K562 (cell line): ENCODE data around the gene CEND1. TPM values are rescaled to one million over a fixed set of nuclear protein-coding genes. Genes with fewer than 3 reads are reported as not detected.

Experiments
- DIDO1 ChIP-seq: fragments of 450-650 bp; IDR thresholded peaks from 2 replicates; pipeline ENCODE4 v1.6.1; 2016; ENCODE audit warnings: low read depth, missing biosample characterization, missing genetic modification characterization
- ELF1 ChIP-seq: fragments of 200-800 bp; sonication (Bioruptor generic); IDR thresholded peaks from 2 replicates; pipeline ENCODE4 v1.6.1; 2016; ENCODE audit warnings: missing genetic modification characterization, missing compliant biosample characterization
- ERF ChIP-seq: fragments of 450-650 bp; formaldehyde crosslinking; IDR thresholded peaks from 2 replicates; pipeline ENCODE4 v1.4.0; 2020; ENCODE audit warnings: mild to moderate bottlenecking, mixed read lengths
- EZH2 ChIP-seq: IDR thresholded peaks from 2 replicates; pipeline ENCODE4 v1.6.1; 2012; ENCODE audit warnings: low read depth, mild to moderate bottlenecking, inconsistent platforms, low read length, borderline replicate concordance
- FOXK1 ChIP-seq: sonication (generic); formaldehyde crosslinking; IDR thresholded peaks from 2 replicates; pipeline ENCODE4 v1.8.0; 2022; ENCODE audit warnings: missing genetic modification reagents, mild to moderate bottlenecking, borderline replicate concordance
- MCM2 ChIP-seq: fragments of 450-650 bp; IDR thresholded peaks from 2 replicates; pipeline ENCODE4 v1.6.1; 2017; ENCODE audit warnings: low read depth, mild to moderate bottlenecking
- SIN3A ChIP-seq, 2 experiments: fragments of 150-350 bp in 1 of 2; IDR thresholded peaks; 2 replicates each; pipeline ENCODE4 v1.6.1; 2011 to 2016; ENCODE audit warnings: borderline replicate concordance in 2 of 2, low read depth in 2 of 2, low read length in 2 of 2, mild to moderate bottlenecking in 2 of 2, moderate library complexity in 2 of 2; ENCODE audit not compliant: control insufficient read depth in 1 of 2
- SIRT6 ChIP-seq: IDR thresholded peaks from one replicate; pipeline ENCODE4 v1.6.1; 2012; ENCODE audit warnings: low read depth, mild to moderate bottlenecking, control low read depth, inconsistent platforms, low read length, moderate library complexity
- SUPT5H ChIP-seq: fragments of 450-650 bp; IDR thresholded peaks from 2 replicates; pipeline ENCODE4 v1.6.1; 2016
- ZNF217 ChIP-seq: sonication (generic); formaldehyde crosslinking; IDR thresholded peaks from 2 replicates; pipeline ENCODE4 v1.8.0; 2022; ENCODE audit warnings: mild to moderate bottlenecking, missing genetic modification reagents
- ZNF589 ChIP-seq: fragments of 200-800 bp; sonication (Bioruptor generic); IDR thresholded peaks from 2 replicates; pipeline ENCODE4 v1.6.1; 2016; ENCODE audit warnings: low read depth, missing genetic modification characterization, missing compliant biosample characterization
- polyA plus RNA-seq, 8 experiments: library from polyadenylated mRNA; depleted of rRNA in 4 of 8; stranded (reverse) in 5 of 8; unstranded in 3 of 8; fragments of >200 nt; fragmentation: Nextera tagmentation in 2 of 8; fragmentation: Illumina TruSeq in 1 of 8; extraction: Ambion mirVana in 2 of 8; extraction: Trizol in 1 of 8; gene quantifications; 2 replicates each; pipeline versions ENCODE4 v1.2.1 to v1.2.3, GENCODE V29; 2011 to 2014; ENCODE audit warnings: inconsistent platforms in 1 of 8, missing spikeins in 1 of 8
- total RNA-seq, 7 experiments: library from RNA; depleted of rRNA in 6 of 7; stranded (reverse); fragments of >200 nt in 6 of 7; fragmentation: Illumina TruSeq in 2 of 7; extraction: Trizol in 2 of 7; gene quantifications; 2 replicates each; pipeline versions ENCODE4 v1.2.1 to v1.2.3, GENCODE V29; 2011 to 2021; ENCODE audit warnings: low replicate concordance in 1 of 7
- TF ChIP-seq, protein P1 (sequence below): fragments of 450-650 bp; IDR thresholded peaks from 2 replicates; pipeline ENCODE4 v1.7.0; 2016; ENCODE audit warnings: borderline replicate concordance
- TF ChIP-seq, protein P2 (sequence below): fragments of 450-650 bp; IDR thresholded peaks from 2 replicates; pipeline ENCODE4 v1.6.1; 2016; ENCODE audit warnings: low read depth, mild to moderate bottlenecking, moderate library complexity
- TF ChIP-seq, protein P3 (sequence below): fragments of 200-600 bp; sonication (generic); IDR thresholded peaks from one replicate; pipeline ENCODE4 v1.6.1; 2012; ENCODE audit warnings: mild to moderate bottlenecking, low read depth, low read length, inconsistent platforms

CEND1 gene
- total and polyA plus RNA-seq, 9 of the 15 experiments (the other 6 are each of a cell fraction or from before 2014, with no cell fraction given), result 0.13 to 0.18 (median 0.16) TPM; not detected in 6

DNA sequence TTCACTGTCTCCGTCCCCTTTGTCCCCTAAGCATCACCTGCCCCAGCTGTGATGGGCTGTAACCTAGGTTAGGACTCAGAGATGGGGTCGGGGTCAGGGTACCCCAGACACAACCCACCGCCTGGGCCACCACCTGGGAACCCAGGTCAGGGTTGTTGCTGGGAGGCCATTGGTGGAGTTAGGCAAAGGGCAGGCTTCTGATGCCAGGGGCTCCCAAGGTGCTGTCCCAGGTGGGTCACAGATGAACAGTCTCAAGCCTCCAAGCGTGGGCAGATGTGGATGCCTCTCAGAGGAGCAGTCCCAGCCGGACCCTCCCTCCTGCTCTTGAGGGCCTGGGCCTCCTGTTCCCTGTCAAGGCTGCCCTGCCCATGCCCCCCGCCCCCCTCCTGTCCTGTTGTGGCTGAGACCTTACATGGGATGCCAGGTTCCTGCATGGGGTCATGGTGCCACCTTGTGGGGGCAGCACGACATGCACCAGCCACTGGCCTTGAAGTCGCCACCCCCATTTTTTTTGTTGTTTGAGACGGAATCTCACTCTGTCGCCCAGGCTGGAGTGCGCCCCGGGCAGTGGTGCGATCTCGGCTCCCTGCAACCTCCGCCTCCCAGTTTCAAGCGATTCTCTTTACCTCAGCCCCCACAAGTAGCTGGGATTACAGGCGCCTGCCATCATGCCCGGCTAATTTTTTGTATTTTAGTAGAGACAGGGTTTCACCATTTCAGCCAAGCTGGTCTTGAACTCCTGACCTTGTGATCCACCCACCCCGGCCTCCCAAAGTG, 24.7 kb downstream of the CEND1 start (continued):
- TF ChIP-seq ERF (CRISPR knock-in tag), result peak; percentile 82
- TF ChIP-seq, protein P1, sequence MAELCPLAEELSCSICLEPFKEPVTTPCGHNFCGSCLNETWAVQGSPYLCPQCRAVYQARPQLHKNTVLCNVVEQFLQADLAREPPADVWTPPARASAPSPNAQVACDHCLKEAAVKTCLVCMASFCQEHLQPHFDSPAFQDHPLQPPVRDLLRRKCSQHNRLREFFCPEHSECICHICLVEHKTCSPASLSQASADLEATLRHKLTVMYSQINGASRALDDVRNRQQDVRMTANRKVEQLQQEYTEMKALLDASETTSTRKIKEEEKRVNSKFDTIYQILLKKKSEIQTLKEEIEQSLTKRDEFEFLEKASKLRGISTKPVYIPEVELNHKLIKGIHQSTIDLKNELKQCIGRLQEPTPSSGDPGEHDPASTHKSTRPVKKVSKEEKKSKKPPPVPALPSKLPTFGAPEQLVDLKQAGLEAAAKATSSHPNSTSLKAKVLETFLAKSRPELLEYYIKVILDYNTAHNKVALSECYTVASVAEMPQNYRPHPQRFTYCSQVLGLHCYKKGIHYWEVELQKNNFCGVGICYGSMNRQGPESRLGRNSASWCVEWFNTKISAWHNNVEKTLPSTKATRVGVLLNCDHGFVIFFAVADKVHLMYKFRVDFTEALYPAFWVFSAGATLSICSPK, result no peak
- TF ChIP-seq ZNF217 (CRISPR knock-in tag), result no peak
- TF ChIP-seq DIDO1 (tag), result no peak
- TF ChIP-seq ELF1 (tag), result no peak
- TF ChIP-seq, protein P2, sequence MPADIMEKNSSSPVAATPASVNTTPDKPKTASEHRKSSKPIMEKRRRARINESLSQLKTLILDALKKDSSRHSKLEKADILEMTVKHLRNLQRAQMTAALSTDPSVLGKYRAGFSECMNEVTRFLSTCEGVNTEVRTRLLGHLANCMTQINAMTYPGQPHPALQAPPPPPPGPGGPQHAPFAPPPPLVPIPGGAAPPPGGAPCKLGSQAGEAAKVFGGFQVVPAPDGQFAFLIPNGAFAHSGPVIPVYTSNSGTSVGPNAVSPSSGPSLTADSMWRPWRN, result no peak
- no peak for TF ChIP-seq EZH2
- no peak for TF ChIP-seq MCM2
- TF ChIP-seq SIN3A (IDR thresholded peaks at IDR 0.05; ENCODE audit: borderline replicate concordance in 2 of 2, control insufficient read depth in 1 of 2, low read depth in 2 of 2, low read length in 2 of 2), result no peak
- TF ChIP-seq ZNF589 (CRISPR knock-in tag), result no peak
- peak; percentile 90 for TF ChIP-seq SIRT6
- no peak for TF ChIP-seq FOXK1 (CRISPR knock-in tag)
- TF ChIP-seq SUPT5H, result peak; percentile 87
- TF ChIP-seq, protein P3, sequence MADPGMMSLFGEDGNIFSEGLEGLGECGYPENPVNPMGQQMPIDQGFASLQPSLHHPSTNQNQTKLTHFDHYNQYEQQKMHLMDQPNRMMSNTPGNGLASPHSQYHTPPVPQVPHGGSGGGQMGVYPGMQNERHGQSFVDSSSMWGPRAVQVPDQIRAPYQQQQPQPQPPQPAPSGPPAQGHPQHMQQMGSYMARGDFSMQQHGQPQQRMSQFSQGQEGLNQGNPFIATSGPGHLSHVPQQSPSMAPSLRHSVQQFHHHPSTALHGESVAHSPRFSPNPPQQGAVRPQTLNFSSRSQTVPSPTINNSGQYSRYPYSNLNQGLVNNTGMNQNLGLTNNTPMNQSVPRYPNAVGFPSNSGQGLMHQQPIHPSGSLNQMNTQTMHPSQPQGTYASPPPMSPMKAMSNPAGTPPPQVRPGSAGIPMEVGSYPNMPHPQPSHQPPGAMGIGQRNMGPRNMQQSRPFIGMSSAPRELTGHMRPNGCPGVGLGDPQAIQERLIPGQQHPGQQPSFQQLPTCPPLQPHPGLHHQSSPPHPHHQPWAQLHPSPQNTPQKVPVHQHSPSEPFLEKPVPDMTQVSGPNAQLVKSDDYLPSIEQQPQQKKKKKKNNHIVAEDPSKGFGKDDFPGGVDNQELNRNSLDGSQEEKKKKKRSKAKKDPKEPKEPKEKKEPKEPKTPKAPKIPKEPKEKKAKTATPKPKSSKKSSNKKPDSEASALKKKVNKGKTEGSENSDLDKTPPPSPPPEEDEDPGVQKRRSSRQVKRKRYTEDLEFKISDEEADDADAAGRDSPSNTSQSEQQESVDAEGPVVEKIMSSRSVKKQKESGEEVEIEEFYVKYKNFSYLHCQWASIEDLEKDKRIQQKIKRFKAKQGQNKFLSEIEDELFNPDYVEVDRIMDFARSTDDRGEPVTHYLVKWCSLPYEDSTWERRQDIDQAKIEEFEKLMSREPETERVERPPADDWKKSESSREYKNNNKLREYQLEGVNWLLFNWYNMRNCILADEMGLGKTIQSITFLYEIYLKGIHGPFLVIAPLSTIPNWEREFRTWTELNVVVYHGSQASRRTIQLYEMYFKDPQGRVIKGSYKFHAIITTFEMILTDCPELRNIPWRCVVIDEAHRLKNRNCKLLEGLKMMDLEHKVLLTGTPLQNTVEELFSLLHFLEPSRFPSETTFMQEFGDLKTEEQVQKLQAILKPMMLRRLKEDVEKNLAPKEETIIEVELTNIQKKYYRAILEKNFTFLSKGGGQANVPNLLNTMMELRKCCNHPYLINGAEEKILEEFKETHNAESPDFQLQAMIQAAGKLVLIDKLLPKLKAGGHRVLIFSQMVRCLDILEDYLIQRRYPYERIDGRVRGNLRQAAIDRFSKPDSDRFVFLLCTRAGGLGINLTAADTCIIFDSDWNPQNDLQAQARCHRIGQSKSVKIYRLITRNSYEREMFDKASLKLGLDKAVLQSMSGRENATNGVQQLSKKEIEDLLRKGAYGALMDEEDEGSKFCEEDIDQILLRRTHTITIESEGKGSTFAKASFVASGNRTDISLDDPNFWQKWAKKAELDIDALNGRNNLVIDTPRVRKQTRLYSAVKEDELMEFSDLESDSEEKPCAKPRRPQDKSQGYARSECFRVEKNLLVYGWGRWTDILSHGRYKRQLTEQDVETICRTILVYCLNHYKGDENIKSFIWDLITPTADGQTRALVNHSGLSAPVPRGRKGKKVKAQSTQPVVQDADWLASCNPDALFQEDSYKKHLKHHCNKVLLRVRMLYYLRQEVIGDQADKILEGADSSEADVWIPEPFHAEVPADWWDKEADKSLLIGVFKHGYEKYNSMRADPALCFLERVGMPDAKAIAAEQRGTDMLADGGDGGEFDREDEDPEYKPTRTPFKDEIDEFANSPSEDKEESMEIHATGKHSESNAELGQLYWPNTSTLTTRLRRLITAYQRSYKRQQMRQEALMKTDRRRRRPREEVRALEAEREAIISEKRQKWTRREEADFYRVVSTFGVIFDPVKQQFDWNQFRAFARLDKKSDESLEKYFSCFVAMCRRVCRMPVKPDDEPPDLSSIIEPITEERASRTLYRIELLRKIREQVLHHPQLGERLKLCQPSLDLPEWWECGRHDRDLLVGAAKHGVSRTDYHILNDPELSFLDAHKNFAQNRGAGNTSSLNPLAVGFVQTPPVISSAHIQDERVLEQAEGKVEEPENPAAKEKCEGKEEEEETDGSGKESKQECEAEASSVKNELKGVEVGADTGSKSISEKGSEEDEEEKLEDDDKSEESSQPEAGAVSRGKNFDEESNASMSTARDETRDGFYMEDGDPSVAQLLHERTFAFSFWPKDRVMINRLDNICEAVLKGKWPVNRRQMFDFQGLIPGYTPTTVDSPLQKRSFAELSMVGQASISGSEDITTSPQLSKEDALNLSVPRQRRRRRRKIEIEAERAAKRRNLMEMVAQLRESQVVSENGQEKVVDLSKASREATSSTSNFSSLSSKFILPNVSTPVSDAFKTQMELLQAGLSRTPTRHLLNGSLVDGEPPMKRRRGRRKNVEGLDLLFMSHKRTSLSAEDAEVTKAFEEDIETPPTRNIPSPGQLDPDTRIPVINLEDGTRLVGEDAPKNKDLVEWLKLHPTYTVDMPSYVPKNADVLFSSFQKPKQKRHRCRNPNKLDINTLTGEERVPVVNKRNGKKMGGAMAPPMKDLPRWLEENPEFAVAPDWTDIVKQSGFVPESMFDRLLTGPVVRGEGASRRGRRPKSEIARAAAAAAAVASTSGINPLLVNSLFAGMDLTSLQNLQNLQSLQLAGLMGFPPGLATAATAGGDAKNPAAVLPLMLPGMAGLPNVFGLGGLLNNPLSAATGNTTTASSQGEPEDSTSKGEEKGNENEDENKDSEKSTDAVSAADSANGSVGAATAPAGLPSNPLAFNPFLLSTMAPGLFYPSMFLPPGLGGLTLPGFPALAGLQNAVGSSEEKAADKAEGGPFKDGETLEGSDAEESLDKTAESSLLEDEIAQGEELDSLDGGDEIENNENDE, result no peak
